Activated CD4-positive, CD25-positive, alpha-beta regulatory T cell (primary cell): ENCODE results near the gene DCP2.
A peak's percentile ranks its signal among the peaks of the same experiment; 100 is the strongest.

Source experiments
- DNase-seq, 4 experiments: peaks; one replicate each; lab custom pipeline; 2025; lab: John Stamatoyannopoulos, UW

DCP2 gene

GRCh38 chr5:112967520-112968083, 9.0 kb upstream of the DCP2 start:
- no peak for DNase-seq

GRCh38 chr5:112968411-112969106, 8.0 kb upstream of the DCP2 start:
- no peak for DNase-seq

- no peak for DNase-seq
These were observed 5.3 kb upstream of the DCP2 start for GRCh38 chr5:112971276-112971675.

- no peak for DNase-seq
These were observed 3.6 kb upstream of the DCP2 start for GRCh38 chr5:112973036-112973435.

- no peak for DNase-seq
These were observed 2.7 kb upstream of the DCP2 start for GRCh38 chr5:112973904-112974303.

- no peak for DNase-seq
These were observed 1.7 kb upstream of the DCP2 start for GRCh38 chr5:112974901-112975300.

GRCh38 chr5:112975721-112976431, 722 bp upstream of the DCP2 start:
- no peak for DNase-seq

GRCh38 chr5:112977440-112977861, 853 bp downstream of the DCP2 start:
- DNase-seq, result no peak

- no peak for DNase-seq
These were observed 2.2 kb downstream of the DCP2 start for GRCh38 chr5:112978836-112979235.

- no peak for DNase-seq
These were observed 3.1 kb downstream of the DCP2 start for GRCh38 chr5:112979723-112980122.

- DNase-seq, result no peak
These were observed 6.8 kb downstream of the DCP2 start for GRCh38 chr5:112983363-112983762.

- no peak for DNase-seq
These were observed 9.6 kb downstream of the DCP2 start for GRCh38 chr5:112986224-112986623.

- peak; percentile 42 to 77 (median 60) for DNase-seq
These were observed 19.4 kb downstream of the DCP2 start for GRCh38 chr5:112995764-112996618.

- DNase-seq, result no peak
These were observed 20.3 kb downstream of the DCP2 start for GRCh38 chr5:112996830-112997374.

GRCh38 chr5:112998296-112998695, 21.7 kb downstream of the DCP2 start:
- no peak for DNase-seq

GRCh38 chr5:113000466-113000865, 23.9 kb downstream of the DCP2 start:
- no peak for DNase-seq

GRCh38 chr5:113002423-113002822, 25.8 kb downstream of the DCP2 start:
- no peak for DNase-seq

GRCh38 chr5:113003763-113004162, 27.2 kb downstream of the DCP2 start:
- DNase-seq, result no peak

GRCh38 chr5:113005454-113005853, 28.9 kb downstream of the DCP2 start:
- DNase-seq, result no peak

GRCh38 chr5:113017881-113018635, 41.5 kb downstream of the DCP2 start:
- no peak for DNase-seq
